ENCODE data around the gene NFIC.
"Not testable (repeated sequence)": the region's sequence is repeated elsewhere in the genome, so short reads cannot be mapped to it uniquely, and the experiment has no call there.

The NFIC gene

GRCh38 chr19:3444695-3445234 lies 78.4 kb downstream of the NFIC start:
- no peak for TF ChIP-seq POU2F2 (IDR thresholded peaks at IDR 0.05; ENCODE audit: low read depth, low read length)
- TF ChIP-seq POLR2AphosphoS5 (IDR thresholded peaks at IDR 0.05; ENCODE audit: low read depth, low read length), result no peak
- DNase-seq (ENCODE audit: insufficient read length, low spot score) (no peak), FAIRE-seq (peak; percentile 74)

GRCh38 chr19:3446657-3447056 lies 80.3 kb downstream of the NFIC start:
- FAIRE-seq; DNase-seq (ENCODE audit: insufficient read length, low spot score): not testable (repeated sequence)

GRCh38 chr19:3448616-3449334 lies 82.4 kb downstream of the NFIC start:
- no peak for DNase-seq (ENCODE audit: insufficient read length, low spot score)
- no peak for FAIRE-seq
- TF ChIP-seq SPI1 (IDR thresholded peaks at IDR 0.05; ENCODE audit: low read depth, low read length) (no peak), PAX5 (IDR thresholded peaks at IDR 0.05; ENCODE audit: insufficient read depth, low read length, severe bottlenecking) (no peak), POLR2A (IDR thresholded peaks at IDR 0.05; ENCODE audit: low read depth, low read length) (no peak), POLR2AphosphoS5 (IDR thresholded peaks at IDR 0.05; ENCODE audit: low read depth, low read length) (no peak), POU2F2 (IDR thresholded peaks at IDR 0.05; ENCODE audit: low read depth, low read length) (no peak), TAF1 (IDR thresholded peaks at IDR 0.05; ENCODE audit: low read depth, low read length) (no peak)

- no peak for DNase-seq (ENCODE audit: insufficient read length, low spot score)
- no peak for TF ChIP-seq SPI1 (IDR thresholded peaks at IDR 0.05; ENCODE audit: low read depth, low read length)
- TF ChIP-seq POLR2A (IDR thresholded peaks at IDR 0.05; ENCODE audit: low read depth, low read length), result no peak
- TF ChIP-seq PAX5 (IDR thresholded peaks at IDR 0.05; ENCODE audit: insufficient read depth, low read length, severe bottlenecking), result no peak
- TF ChIP-seq POU2F2 (IDR thresholded peaks at IDR 0.05; ENCODE audit: low read depth, low read length), result no peak
- TF ChIP-seq POLR2AphosphoS5 (IDR thresholded peaks at IDR 0.05; ENCODE audit: low read depth, low read length), result no peak
- TF ChIP-seq TAF1 (IDR thresholded peaks at IDR 0.05; ENCODE audit: low read depth, low read length), result no peak
- FAIRE-seq, result no peak
Measured at GRCh38 chr19:3450796-3451411, 84.5 kb downstream of the NFIC start.

- no peak for DNase-seq (ENCODE audit: insufficient read length, low spot score)
- TF ChIP-seq SPI1 (IDR thresholded peaks at IDR 0.05; ENCODE audit: low read depth, low read length) (no peak), POLR2A (IDR thresholded peaks at IDR 0.05; ENCODE audit: low read depth, low read length) (no peak), POU2F2 (IDR thresholded peaks at IDR 0.05; ENCODE audit: low read depth, low read length) (no peak), PAX5 (IDR thresholded peaks at IDR 0.05; ENCODE audit: insufficient read depth, low read length, severe bottlenecking) (no peak), TAF1 (IDR thresholded peaks at IDR 0.05; ENCODE audit: low read depth, low read length) (no peak), POLR2AphosphoS5 (IDR thresholded peaks at IDR 0.05; ENCODE audit: low read depth, low read length) (no peak)
- FAIRE-seq, result no peak
Measured at GRCh38 chr19:3451451-3451866, 85.1 kb downstream of the NFIC start.

- TF ChIP-seq POLR2AphosphoS5 (IDR thresholded peaks at IDR 0.05; ENCODE audit: low read depth, low read length), result no peak
- TF ChIP-seq POLR2A (IDR thresholded peaks at IDR 0.05; ENCODE audit: low read depth, low read length), result no peak
- TF ChIP-seq PAX5 (IDR thresholded peaks at IDR 0.05; ENCODE audit: insufficient read depth, low read length, severe bottlenecking), result no peak
- no peak for TF ChIP-seq SPI1 (IDR thresholded peaks at IDR 0.05; ENCODE audit: low read depth, low read length)
- TF ChIP-seq POU2F2 (IDR thresholded peaks at IDR 0.05; ENCODE audit: low read depth, low read length), result no peak
- TF ChIP-seq TAF1 (IDR thresholded peaks at IDR 0.05; ENCODE audit: low read depth, low read length), result no peak
- FAIRE-seq (no peak), DNase-seq (ENCODE audit: insufficient read length, low spot score) (no peak)
Measured at GRCh38 chr19:3452171-3452941, 86.0 kb downstream of the NFIC start.

GRCh38 chr19:3452942-3453214 lies 86.5 kb downstream of the NFIC start:
- DNase-seq (ENCODE audit: insufficient read length, low spot score); FAIRE-seq: not testable (repeated sequence)

- no peak for FAIRE-seq
- DNase-seq (ENCODE audit: insufficient read length, low spot score), result no peak
- no peak for TF ChIP-seq TAF1 (IDR thresholded peaks at IDR 0.05; ENCODE audit: low read depth, low read length)
- TF ChIP-seq POLR2A (IDR thresholded peaks at IDR 0.05; ENCODE audit: low read depth, low read length), result no peak
- no peak for TF ChIP-seq PAX5 (IDR thresholded peaks at IDR 0.05; ENCODE audit: insufficient read depth, low read length, severe bottlenecking)
- TF ChIP-seq POU2F2 (IDR thresholded peaks at IDR 0.05; ENCODE audit: low read depth, low read length), result no peak
- no peak for TF ChIP-seq SPI1 (IDR thresholded peaks at IDR 0.05; ENCODE audit: low read depth, low read length)
- TF ChIP-seq POLR2AphosphoS5 (IDR thresholded peaks at IDR 0.05; ENCODE audit: low read depth, low read length), result no peak
Measured at GRCh38 chr19:3453840-3454239, 87.5 kb downstream of the NFIC start.

- no peak for FAIRE-seq
- no peak for DNase-seq (ENCODE audit: insufficient read length, low spot score)
Measured at GRCh38 chr19:3454656-3455392, 88.4 kb downstream of the NFIC start.

More at GRCh38 chr19:3454656-3455392, 88.4 kb downstream of the NFIC start:
- TF ChIP-seq TAF1 (IDR thresholded peaks at IDR 0.05; ENCODE audit: low read depth, low read length) (no peak), POLR2AphosphoS5 (IDR thresholded peaks at IDR 0.05; ENCODE audit: low read depth, low read length) (no peak), PAX5 (IDR thresholded peaks at IDR 0.05; ENCODE audit: insufficient read depth, low read length, severe bottlenecking) (no peak), POLR2A (IDR thresholded peaks at IDR 0.05; ENCODE audit: low read depth, low read length) (no peak), POU2F2 (IDR thresholded peaks at IDR 0.05; ENCODE audit: low read depth, low read length) (no peak), SPI1 (IDR thresholded peaks at IDR 0.05; ENCODE audit: low read depth, low read length) (no peak)

Data from GM12891 (cell line).